Mononuclear cell (primary cell): Measurements from ENCODE around the gene SOWAHD. TPM values are rescaled to one million over a fixed set of nuclear protein-coding genes. Genes with fewer than 3 reads are reported as not detected.
"Not testable (repeated sequence)": the region's sequence is repeated elsewhere in the genome, so short reads cannot be mapped to it uniquely, and the experiment has no call there.

ENCODE experiments used
- H3K27me3 ChIP-seq: 2 replicates; pipeline ENCODE4 v1.6.0; 2011; ENCODE audit warnings: low read length, control low read depth; ENCODE audit not compliant: insufficient read depth
- H3K4me1 ChIP-seq: 2 replicates; pipeline ENCODE4 v1.5.1; 2011; ENCODE audit warnings: mild to moderate bottlenecking, low read length, control low read depth; ENCODE audit not compliant: insufficient read depth
- H3K4me3 ChIP-seq: 2 replicates; pipeline ENCODE4 v1.5.1; 2011; ENCODE audit warnings: mild to moderate bottlenecking, low read length, moderate library complexity
- H3K9me3 ChIP-seq: 2 replicates; pipeline ENCODE4 v1.5.1; 2011; ENCODE audit warnings: low read depth, mild to moderate bottlenecking, control low read depth, low read length
- total RNA-seq: library from RNA; depleted of rRNA; stranded (reverse); fragments of >200 nt; gene quantifications from one replicate; pipeline ENCODE4 v1.2.3, GENCODE V29; 2012

SOWAHD gene, protein sequence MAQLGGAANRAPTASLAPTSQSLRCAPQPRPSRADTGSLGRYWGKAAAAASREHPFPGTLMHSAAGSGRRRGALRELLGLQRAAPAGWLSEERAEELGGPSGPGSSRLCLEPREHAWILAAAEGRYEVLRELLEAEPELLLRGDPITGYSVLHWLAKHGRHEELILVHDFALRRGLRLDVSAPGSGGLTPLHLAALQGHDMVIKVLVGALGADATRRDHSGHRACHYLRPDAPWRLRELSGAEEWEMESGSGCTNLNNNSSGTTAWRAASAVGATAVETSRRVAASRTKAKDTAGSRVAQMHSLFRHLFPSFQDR
- 0.42 TPM for total RNA-seq

DNA sequence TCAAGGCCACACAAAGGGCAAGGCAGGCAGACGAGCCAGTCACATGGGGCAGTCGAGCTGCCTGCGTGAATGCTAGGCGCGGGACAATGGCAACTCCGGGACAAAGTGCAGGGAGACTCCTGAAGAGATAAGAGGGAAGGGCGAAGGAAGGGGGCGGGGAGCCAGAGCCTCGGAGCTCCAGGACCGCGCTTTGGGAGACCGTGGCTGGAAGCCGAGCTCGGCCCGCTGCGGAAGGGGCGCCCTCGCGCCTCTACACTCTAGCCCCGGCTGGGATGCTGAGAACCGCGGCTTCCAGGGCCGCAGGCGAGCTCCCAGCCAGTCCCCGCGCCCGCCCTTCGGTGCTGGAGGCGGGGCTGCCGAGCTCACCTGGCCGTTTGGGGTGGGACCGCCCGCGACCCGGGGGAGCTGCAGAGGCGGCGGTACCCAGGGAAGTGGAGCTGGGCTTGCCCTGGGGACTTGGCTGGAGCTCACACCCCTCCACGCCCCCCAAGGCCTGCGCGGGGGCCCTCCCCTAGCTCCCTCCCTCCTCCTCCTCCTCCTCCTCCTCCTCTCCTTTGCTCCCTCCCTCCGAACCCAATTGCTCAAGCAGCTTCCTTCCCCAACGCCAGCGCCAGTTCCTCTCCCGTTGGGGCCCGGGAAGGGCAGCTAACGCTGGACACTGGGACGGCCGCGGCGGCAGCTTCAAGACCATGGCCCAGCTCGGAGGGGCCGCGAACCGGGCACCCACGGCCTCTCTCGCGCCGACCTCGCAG lies at the start of gene SOWAHD:
Gene SOWAHD (plus strand): TSS at position 610 of the 752 bp plus-strand sequence. CDS start 80 bp downstream, at position 690.
- Histone ChIP-seq H3K4me1 (peaks cover 61% of the 10 kb centered on the region), H3K27me3 (no peaks in the 10 kb centered on the region), H3K4me3 (peak within 1 kb of the TSS; percentile 49), H3K9me3 (no peaks in the 10 kb centered on the region)

GRCh38 chrX:119708936-119709335 lies 49.5 kb upstream of the SOWAHD start:
- Histone ChIP-seq H3K27me3 (no peaks in the 10 kb centered on the region), H3K4me3 (no peak overlapping the region), H3K9me3 (no peaks in the 10 kb centered on the region), H3K4me1 (no peaks in the 10 kb centered on the region)

DNA sequence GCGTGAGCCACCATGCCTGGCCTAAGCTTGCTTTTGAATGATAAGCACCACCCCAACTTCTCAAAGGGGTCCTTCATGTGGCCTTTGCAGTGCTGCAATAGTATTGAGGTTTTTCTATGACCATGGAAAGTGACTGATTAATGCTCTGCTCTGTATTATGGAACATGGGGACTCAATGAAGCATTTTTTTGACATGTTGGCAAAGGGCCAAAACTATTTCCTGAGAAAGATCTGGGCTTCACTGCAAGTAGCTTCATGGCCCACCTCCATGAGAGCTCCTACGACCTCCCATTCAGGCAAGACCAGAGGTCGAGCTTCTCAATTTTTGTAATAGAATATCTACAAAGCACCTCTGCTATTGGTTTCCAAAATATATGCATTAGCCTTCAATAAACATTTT lies 48.8 kb upstream of the SOWAHD start:
- no peak overlapping the region for H3K4me3 ChIP-seq
- no peaks in the 10 kb centered on the region for H3K27me3 ChIP-seq
- H3K9me3 ChIP-seq: no peaks in the 10 kb centered on the region
- H3K4me1 ChIP-seq: no peaks in the 10 kb centered on the region

- no peak overlapping the region for H3K4me3 ChIP-seq
- H3K27me3 ChIP-seq: no peaks in the 10 kb centered on the region
- H3K4me1 ChIP-seq: no peaks in the 10 kb centered on the region
- no peaks in the 10 kb centered on the region for H3K9me3 ChIP-seq
Measured at GRCh38 chrX:119721487-119721886, 36.9 kb upstream of the SOWAHD start.

DNA sequence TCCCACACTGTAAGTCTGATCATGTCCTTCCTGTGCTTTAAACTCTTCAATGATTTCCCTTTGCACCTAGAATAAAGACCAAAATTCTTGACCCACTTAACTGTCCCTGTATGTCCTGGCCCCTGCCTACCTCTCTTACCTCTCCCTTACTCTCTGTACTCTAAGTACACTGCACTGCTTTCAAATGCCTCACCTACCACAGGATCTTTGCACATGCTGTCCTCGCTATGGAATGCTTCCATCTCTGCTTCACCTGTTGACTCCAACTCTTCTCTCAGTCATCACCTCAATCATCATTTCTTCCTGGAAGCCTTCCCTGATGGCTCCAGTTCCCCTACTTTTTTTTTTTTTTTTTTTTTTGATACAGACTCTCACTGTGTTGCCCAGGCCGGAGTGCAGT lies 36.5 kb upstream of the SOWAHD start:
- no peaks in the 10 kb centered on the region for H3K4me1 ChIP-seq
- no peaks in the 10 kb centered on the region for H3K9me3 ChIP-seq
- no peak overlapping the region for H3K4me3 ChIP-seq
- H3K27me3 ChIP-seq: no peaks in the 10 kb centered on the region

- H3K4me1 ChIP-seq: peaks cover 4% of the 10 kb centered on the region
- no peaks in the 10 kb centered on the region for H3K27me3 ChIP-seq
- no peaks in the 10 kb centered on the region for H3K9me3 ChIP-seq
- H3K4me3 ChIP-seq: no peak overlapping the region
Measured at GRCh38 chrX:119726900-119727555, 31.4 kb upstream of the SOWAHD start.

GRCh38 chrX:119728487-119728886 lies 29.9 kb upstream of the SOWAHD start:
- Histone ChIP-seq H3K4me3 (no peak overlapping the region), H3K4me1 (peaks cover 4% of the 10 kb centered on the region), H3K9me3 (no peaks in the 10 kb centered on the region), H3K27me3 (no peaks in the 10 kb centered on the region)

DNA sequence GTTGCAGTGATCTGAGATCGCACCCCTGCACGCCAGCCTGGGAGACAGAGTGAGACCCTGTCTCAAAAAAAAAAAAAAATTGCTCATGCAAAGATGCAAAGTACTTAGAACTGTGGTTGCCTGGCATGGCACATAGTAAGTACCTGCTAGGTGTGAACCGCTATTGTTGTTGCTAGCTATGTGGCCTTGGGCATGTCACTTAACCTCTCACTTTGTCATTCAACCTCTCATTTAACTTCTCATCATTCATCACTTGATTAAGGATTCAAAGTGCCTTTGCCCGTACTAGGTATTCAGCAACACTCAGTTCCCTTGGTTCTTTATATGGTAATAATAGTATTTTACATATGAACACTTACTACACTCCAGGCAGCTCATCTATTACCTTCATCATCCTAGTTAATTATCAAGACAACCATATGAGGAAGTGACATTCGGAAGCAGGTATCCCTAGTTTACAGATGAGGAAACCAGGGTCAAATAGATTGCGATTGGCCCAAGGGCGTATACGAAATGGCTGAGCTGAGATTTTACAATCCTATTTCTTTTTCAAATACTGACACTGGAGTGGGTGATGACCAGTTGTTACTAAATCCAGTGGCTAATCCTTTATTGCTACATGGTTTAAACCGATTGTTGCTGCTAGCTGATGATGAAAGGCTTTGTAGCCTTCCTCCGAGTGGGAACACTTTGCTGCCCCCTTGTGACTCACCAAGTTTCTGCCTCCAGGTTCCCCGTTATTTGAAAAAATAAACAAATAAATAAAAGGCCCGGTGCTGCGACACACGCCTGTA lies 28.8 kb upstream of the SOWAHD start:
- peaks cover 7% of the 10 kb centered on the region for H3K4me1 ChIP-seq

DNA sequence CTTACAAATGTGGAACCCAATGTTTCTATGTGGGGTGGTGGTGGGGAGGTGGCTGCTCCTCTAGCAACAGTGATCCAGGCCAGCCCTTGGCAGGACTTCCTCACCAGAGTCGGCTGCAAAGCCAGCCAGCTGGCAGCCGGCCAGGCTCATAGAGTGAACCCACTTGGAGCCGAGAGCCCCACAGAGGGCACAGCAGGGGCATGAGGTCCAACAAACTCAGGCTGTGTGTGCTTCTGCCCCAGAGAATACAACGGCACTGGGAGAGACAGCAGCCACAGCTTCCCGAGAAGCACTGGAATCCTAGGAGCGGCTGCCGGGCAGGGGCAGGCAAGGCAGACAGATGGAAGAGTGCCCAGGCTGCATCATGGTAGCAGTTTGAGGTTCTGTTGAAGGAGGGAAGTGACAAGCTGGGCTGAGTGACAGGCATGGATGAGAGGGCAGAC lies 23.5 kb upstream of the SOWAHD start:
- Histone ChIP-seq H3K4me3 (no peak overlapping the region), H3K4me1 (peaks cover 5% of the 10 kb centered on the region), H3K9me3 (no peaks in the 10 kb centered on the region), H3K27me3 (no peaks in the 10 kb centered on the region)

More for the DNA sequence above, 28.8 kb upstream of the SOWAHD start:
- H3K9me3 ChIP-seq: no peaks in the 10 kb centered on the region
- H3K4me3 ChIP-seq: no peak overlapping the region
- no peaks in the 10 kb centered on the region for H3K27me3 ChIP-seq

DNA sequence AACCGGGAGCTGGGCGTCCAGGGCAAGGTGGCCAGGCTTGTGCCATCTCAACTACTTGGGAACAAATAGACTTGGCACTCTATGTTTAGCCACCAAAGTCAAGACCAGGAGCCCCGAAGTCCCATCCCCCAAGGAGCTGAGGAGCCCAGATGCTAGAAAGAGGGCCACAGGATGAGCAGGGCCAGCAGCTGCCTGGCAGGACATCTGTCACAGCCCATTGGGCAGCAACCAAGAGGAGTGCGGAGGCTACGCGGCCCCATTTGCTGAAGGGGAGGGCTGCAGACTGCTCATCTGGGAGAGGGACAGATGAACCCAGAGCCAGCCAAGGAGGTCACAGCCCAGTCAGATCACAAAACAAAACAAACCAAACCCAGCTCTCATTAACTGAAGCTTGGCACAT lies 22.9 kb upstream of the SOWAHD start:
- no peaks in the 10 kb centered on the region for H3K9me3 ChIP-seq
- H3K27me3 ChIP-seq: no peaks in the 10 kb centered on the region
- H3K4me3 ChIP-seq: no peak overlapping the region
- peaks cover 5% of the 10 kb centered on the region for H3K4me1 ChIP-seq

- no peak overlapping the region for H3K4me3 ChIP-seq
- H3K9me3 ChIP-seq: no peaks in the 10 kb centered on the region
- H3K4me1 ChIP-seq: peaks cover 5% of the 10 kb centered on the region
Measured at GRCh38 chrX:119736206-119736764, 22.1 kb upstream of the SOWAHD start.

GRCh38 chrX:119738742-119739141 lies 19.6 kb upstream of the SOWAHD start:
- H3K4me1 ChIP-seq: peaks cover 5% of the 10 kb centered on the region
- H3K4me3 ChIP-seq: no peak overlapping the region
- H3K27me3 ChIP-seq: no peaks in the 10 kb centered on the region
- no peaks in the 10 kb centered on the region for H3K9me3 ChIP-seq

More at GRCh38 chrX:119736206-119736764, 22.1 kb upstream of the SOWAHD start:
- H3K27me3 ChIP-seq: no peaks in the 10 kb centered on the region

GRCh38 chrX:119745283-119745848 lies 13.0 kb upstream of the SOWAHD start:
- Histone ChIP-seq H3K4me1 (no peaks in the 10 kb centered on the region), H3K9me3 (no peaks in the 10 kb centered on the region), H3K27me3 (no peaks in the 10 kb centered on the region), H3K4me3 (no peak overlapping the region)

DNA sequence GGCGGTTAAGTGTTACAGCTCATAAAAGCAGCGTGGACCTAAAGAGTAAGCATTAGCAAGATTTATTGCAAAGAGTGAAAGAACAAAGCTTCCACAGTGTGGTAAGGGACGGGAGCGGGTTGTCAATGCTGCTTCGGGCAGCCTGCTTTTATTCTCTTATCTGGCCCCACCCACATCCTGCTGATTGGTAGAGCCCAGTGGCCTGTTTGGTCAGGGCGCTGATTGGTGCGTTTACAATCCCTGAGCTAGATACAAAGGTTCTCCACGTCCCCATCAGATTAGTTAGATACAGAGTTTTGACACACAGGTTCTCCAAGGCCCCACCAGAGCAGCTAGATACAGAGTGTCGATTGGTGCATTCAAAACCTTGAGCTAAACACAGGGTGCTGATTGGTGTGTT lies 8.3 kb upstream of the SOWAHD start:
- H3K4me1 ChIP-seq: peaks cover 16% of the 10 kb centered on the region
- not testable (repeated sequence) for H3K4me3 ChIP-seq, H3K27me3 ChIP-seq, H3K9me3 ChIP-seq
